ENCODE data around the gene SCML1.
A peak's percentile ranks its signal among the peaks of the same experiment; 100 is the strongest.

SCML1 gene, protein sequence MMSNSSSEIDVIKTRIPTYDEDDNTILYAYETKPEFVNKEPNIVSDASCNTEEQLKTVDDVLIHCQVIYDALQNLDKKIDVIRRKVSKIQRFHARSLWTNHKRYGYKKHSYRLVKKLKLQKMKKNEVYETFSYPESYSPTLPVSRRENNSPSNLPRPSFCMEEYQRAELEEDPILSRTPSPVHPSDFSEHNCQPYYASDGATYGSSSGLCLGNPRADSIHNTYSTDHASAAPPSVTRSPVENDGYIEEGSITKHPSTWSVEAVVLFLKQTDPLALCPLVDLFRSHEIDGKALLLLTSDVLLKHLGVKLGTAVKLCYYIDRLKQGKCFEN

DNA sequence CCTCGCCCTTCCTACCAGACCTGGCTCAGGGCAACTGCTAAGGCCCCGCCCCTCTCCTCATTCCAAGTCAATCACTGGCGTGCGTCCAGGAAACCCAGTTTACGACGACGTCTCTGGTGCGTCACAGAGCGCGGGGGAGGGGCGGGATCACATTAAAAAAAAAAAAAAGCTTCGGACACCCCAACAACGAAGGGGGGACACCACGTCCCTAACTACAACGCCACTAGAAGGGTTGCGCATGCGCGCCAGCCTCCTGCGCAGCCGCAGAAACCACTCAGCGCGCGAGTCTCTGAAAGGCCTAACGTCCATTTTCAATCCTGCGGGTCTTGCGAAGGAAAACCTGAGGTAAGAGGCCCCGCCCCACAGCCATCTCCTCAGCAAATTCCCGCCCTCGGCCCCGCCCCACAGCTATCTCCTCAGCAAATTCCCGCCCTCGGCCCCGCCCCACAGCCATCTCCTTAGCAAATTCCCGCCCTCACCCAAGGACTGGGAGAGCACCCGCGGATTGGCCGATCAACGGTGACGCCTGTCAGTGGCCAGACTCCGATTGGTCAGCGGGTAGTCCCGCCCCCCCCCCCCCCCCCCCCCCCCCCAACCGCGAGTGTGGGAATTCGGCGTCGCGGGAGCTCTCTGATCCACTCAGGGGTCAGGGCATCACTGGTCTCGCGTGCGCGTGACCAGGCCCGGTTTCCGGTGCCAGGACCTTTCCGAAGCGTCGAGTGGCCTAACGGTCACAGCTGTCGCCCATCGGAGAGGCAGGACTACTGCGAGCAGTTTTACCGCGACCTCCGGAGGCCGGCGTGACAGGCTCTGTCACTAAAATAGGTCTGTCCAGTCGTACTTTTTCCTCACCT lies at the start of gene SCML1:
TSS of gene SCML1 (plus strand) at position 638 of the 854 bp plus-strand sequence. CDS start 6,694 bp downstream, outside the sequence.
- no peak for FAIRE-seq

DNA sequence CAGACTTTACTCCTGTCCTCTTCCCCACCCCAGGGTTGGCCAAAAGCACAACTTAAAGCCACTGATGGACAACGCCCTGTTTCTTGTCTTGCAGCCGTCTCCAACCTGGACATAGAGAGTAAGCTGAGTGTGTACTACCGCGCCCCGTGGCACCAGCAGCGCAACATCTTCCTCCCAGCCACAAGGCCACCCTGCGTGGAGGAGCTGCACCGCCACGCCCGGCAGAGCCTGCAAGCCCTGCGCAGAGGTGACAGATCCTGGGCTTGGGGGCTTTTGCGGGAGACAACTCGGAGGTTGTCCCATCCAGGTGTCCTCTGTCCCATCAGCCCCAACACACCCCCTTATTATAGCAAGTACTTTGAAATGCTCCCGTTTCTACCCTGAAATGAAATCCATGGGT lies 49.6 kb upstream of the SCML1 start:
- no peak for FAIRE-seq

DNA sequence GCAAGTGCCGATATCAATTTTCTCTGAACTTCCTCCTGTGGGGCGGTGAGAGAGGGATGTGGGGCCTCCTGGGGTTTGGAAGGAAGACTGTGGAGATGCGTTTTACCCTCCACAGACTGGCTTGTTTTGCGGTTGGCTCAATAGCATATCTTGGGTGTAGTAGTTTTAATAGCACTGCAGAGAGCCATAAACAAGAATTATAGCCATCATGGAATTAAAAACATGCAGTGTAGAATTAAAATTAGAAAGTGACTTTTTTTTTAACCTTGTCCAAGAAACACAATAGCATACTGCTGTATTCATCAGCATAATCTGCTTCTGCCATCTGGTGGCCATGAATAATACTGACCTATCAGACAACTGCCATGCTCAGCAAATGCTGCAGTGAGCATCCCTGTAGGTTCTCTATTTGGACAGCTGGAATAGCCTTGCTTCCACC lies 47.3 kb upstream of the SCML1 start:
- peak; percentile 3 for FAIRE-seq

DNA sequence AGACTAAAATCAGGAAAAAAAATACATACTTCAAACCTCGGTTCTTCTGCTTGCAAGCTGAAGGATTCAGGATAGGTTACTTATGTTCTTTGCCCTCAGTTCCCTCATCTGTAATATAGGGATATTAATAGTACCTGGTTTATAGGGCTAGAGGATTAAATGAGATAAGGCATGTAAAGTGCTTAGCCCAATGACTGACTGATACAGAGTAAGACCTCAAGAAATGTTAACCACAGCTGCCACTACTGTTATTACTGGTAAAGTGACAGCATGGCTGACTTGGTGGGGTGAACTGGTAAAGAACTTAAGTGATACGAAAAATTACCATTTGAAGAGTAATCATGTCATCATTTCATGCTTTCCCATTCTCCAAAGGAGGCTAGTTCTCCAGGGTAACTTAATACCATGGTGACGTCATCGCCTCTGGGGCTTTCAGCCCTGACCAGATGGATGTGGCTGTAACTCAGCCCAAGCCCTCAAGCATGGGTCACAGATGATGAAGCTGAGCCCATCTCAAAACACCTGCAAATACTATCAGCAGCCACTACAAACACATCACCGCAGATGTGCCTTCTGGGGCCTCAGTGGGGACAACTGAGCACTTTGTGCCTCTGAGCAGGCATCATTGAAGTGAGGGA lies 44.5 kb upstream of the SCML1 start:
- FAIRE-seq: no peak

DNA sequence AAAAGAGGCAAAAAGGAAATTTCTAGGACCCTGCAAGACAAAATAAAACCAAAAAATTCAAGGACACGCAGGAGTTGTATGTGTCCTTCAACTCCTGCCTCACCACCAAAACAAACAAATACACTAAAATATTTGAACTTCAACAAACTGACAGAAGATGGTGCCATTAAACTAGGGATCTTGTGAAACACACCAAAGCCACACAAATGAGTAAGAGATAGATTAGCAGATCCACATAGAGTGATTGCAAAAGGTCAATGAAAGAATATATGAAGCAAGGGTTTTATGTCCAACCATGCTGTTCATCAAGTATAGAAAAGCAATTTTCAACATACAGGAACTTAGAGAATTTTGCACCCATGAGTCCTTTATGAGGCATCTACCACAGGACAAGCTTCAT lies 40.1 kb upstream of the SCML1 start:
- no peak for FAIRE-seq

DNA sequence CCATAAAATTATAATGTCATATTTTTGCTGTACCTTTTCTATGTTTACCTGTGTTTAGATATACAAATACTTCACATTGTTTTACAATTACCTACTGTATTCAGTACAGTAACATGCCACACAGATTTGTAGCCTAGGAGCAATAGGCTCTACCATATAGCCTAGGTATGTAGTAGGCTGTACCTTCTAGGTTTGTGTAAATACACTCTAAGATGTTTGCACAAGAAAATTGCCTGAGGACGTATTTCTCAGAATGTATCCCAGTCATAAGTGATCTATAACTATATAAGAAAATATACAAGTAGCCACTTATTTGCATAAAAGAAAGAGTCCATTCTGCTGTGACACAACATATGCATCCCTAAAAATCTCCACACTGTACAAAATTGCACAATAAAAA lies 36.3 kb upstream of the SCML1 start:
- no peak for FAIRE-seq

DNA sequence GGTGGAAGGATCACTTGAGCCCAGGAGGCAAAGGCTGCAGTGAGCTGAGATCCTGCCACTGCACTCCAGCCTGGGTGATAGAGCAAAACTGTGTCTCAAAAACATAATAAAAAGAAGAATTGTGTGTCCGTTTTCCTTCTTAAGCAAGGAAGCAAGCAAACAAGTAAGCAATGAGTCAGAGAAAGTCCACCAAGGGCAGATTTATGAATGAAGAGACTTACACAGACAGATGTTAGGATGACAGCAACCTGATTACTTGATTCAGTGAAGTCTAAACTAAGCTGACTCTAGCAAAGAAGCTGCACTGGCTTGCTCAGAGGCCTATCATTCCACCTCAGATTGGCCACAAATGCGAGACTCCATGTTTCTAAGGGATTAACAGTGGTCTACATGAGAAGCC lies 34.1 kb upstream of the SCML1 start:
- no peak for FAIRE-seq

DNA sequence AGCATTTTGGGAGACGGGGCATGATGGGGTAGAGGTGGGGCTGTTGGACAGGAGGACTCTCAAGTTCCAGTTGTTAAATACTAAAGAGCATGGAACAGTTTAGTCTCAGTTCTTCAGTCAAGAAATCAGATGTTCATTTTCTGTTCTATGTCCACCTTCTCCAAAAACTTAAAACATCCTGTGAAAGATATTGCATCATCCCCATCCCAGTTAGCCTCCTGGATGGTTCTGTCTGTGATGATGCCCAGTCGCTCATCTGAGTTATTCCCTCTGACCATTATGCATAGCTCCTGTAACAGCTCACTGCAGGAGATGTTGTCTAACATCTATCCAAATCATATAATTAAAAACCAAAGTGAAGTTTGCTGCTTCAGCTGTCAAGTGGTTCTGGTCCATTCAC lies 32.1 kb upstream of the SCML1 start:
- FAIRE-seq: no peak

DNA sequence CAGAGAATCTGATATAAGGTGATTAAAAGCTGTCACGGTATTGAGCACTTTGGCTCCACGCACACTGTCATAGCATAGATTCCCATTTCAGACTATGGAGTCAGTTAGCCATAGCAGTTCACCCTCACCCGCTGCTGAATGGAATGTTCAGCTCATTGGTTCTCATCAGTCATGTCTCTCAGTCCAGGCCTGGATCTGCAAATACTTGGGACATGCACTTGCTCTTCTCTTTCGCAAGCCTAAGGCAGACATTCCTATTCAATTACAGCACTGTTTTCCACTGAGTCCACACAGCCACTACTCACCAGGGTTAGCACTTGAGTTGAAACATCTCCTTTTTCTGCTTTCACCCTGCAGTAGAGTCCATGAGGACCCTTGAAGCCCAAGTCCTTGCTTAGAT lies 30.6 kb upstream of the SCML1 start:
- no peak for FAIRE-seq

DNA sequence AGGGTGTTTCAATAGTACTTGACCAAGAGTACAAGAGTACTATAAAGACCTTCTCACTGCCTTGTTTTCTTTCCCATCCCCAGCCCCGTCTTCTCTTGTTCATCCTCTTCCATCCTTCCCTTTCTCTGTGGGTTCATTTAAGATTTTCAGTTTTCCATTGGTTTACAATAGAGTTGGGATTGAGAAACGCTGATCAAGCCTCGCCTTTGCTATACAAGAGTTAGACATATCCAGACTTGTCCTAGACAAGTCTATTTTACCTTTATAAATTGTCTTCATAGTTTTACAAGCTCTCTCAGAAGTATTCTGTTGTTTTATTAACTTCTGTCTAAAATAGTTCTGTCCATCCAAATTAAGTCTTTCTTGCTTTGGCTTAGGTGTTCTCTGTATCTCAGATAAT lies 29.6 kb upstream of the SCML1 start:
- FAIRE-seq: no peak

DNA sequence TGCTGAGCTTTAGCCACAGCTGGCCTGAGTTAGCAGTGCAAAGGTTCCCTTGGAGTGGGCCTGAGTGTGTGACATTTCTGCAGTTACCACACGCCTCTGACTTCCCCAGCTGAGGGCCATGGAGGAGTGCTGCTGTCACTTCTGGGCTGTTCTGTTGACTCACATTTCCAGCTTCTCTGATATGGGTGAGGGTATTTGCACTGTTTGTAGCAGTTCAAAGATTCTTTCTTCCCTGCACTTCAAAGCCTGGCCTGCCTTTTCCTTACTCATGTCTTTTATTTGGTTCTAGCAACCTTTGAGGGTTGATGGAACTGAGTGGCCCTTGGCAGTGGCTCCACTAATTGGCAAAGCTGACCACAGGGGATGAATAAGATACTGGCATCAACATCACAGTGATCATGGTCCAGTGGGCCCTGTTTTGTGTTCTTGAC lies 26.4 kb upstream of the SCML1 start:
- no peak for FAIRE-seq

DNA sequence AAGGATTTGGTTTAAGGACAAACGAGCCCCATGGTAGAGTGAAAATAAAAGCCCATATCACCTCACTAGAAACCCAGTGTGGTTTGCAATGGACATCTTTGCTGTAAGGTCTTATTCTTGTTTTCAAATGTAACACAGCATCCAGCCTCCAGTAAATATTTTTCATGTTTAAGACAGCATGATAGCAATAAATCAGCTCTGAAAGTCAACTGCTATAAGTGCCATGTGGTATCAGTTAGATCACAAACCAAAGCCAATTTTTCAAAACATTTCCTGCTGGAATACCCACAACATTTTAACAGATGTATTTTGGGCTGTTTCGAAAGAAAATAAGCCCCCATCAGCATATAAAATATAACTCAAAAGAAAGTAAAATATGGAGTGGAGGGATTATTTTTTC lies 24.0 kb upstream of the SCML1 start:
- FAIRE-seq: no peak

DNA sequence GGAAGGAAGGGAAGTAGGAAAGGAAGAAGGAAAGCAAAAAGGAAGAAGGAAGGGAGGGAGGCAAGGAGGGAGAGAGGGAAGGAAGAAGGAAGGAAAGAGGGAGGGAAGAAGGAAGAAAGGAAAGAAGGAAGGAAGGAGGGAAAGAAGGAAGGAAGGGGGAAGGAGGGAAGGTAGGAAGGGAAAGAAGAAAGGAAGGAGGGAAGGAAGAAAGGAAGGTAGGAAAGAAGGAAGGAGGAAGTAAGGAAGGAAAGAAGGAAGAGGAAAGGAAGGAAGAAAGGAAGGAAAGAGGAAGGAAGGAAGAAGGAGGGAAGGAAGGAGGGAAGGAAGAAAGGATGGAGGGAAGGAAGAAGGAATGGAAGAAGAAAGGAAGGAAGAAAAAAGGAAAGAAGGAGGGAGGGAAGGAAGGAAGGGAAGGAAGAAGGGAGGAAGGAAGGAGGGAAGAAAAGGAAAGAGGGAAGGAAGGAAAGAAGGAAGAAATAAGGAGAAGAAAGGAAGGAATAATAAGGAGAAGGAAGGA lies 18.6 kb upstream of the SCML1 start:
- no peak for FAIRE-seq

DNA sequence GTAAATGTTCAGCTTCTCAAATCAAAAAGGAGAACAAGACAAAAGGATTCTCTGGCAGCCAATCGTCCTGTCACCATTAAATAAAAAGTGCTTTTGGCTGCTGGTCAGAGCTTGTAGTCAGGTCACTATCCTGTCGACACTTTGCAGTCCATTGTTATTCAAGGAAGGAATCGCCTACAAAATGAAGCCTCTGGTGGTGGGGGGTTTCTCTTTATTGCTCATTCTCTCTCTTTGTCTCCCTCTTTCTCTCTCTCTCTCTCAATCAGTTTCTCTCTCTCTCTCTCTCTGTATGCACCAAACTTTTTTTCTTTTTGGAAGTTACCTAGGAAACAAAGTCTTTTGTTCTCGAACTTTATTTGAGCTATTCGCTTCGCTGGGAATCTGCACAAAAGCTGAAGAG lies 17.6 kb upstream of the SCML1 start:
- no peak for FAIRE-seq

DNA sequence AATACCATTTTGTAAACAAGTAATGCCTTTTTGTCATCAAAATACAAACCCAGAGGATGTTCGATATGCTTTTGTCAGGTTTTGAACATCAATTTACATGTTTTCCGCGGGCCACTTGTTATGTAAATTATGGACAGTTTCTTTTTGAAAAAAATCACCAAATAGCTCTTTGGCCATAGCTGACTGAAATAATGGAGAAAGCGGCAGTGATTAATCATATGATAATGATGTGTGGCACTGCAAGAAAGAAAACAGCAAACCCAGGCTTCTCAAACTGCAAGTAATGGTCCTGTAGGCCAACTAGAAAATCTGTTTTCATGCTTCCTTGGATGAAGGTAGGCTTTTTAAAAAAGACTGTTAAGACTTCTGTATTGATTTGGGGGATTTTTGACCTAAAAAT lies 15.6 kb upstream of the SCML1 start:
- no peak for FAIRE-seq

DNA sequence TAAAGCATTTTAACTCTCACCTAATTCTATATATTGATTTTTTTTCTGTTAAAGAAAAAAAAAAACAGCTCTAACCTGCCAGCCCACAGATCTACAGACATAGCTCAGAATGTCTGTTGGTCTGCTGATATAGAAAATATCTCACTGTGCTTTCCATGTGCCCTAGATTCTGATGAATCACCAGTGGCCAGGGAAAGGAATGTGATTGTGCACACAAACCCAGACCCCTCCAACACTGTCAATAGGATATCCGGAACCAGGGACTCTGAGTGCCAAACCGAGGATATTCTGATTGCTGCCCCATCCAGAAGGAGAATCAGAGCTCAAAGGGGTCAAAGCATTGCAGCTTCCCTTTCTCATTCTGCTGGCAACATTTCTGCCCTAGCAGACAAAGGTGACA lies 12.1 kb upstream of the SCML1 start:
- FAIRE-seq: no peak

DNA sequence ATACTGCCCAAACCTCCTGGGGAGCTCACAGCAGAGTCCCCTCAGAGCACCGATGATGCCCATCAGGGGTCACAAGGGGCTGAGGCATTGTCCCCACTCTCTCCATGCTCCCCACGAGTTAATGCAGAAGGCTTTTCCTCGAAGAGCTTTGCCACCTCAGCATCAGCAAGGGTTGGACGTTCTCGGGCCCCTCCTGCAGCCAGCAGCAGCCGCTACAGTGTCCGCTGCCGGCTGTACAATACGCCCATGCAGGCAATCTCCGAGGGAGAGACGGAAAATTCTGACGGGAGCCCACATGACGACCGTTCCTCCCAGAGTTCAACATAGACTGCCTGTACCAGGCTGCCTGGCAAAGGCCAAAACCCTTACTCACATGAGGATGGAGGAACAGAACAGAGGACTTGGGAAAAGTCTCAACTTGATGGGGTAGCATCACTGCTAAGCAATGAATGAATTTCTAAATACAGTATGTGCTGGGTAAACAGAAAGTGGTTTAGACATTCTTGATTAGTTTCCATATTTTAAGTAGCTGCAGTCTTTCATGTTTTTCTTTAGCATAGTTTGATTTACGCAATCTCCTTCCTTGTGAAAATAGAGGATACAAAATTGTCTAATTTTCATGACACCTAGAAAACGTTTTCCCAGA lies 5.0 kb upstream of the SCML1 start:
- FAIRE-seq: no peak

DNA sequence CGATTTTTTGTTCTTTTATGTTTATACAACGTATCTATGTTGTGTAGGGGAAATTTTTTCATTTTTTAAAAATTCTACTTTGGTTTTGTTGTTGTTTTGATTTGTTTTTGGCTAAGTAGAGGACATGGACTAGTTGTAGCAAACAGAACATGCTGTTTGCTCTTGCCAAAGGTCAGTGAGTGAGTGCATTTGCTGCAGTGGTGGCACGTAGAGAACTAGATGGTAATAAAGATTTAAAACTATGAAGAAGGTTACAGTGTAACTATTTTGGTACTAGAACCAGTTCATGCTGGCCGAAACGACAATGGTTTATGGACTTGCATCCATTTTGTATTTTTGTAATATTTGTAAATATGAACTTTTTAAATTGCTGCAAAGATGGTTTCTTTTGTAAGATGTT lies 1.9 kb upstream of the SCML1 start:
- FAIRE-seq: no peak

DNA sequence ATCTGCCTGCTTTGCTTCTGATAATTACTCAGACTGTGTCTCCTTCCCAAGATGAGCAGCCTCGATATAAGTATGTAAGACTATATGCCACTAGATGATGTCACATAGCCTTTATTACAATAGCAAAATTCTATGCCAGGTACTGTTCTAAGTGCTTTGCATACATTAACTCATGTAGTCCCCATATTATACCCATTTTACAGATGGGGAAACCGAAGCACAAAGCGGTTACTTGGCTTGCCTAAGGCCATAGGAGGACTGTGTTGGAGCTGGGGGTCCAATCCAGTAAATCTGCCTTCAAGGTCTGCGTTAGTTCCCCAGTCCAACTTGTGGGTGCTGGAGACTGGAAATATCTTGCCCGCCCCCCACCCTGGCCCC lies 826 bp upstream of the SCML1 start:
- FAIRE-seq: no peak

DNA sequence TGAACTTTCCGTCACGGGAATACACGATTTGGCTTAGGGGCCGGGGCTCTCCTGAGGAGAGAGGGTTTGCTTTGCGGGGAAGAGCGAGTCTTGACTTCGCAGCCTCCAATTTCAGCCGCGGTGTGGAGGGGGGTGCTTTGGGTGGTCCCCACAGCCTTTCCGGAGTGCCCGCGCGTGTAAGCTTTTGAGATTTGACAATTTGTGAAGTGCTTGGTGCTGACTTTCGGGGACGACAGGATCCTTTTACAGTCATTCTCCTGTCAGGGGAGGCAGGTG lies 355 bp downstream of the SCML1 start:
- no peak for FAIRE-seq

DNA sequence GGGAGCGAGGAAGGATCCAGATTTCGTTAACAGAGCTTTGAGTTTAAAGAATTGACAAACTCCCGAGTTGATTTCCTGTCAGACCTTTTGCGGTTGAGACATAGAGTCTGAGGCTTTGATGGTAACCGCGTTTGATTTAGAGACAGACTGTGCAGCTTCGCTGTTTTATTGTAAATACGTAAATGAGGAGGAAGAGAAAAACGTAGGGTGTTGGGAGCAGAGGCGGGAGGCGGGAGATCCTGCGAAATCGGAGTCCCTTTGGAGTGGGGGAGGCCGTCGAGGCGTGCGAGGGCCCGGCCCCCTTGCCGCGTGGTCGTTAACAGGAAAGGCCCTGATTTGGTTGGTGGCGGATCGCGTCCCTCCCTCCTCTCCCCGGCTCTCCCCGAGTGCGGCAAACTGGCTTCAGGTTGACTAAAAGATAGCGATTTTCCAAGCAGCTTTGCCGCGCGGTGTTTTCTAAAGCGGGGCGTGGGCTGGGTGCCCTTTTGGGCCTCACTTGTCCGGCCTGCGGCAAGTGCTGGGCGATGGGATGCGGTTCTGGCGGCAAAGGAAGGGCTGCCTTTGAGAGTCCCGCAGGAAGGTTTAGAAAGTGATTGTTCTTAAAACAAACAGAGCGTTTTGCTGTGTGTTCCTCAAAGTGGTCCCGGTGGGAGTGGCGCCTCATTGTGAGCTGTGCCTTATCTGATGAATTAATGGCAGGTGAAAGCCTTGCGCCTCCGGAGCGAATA lies 857 bp downstream of the SCML1 start:
- no peak for FAIRE-seq

DNA sequence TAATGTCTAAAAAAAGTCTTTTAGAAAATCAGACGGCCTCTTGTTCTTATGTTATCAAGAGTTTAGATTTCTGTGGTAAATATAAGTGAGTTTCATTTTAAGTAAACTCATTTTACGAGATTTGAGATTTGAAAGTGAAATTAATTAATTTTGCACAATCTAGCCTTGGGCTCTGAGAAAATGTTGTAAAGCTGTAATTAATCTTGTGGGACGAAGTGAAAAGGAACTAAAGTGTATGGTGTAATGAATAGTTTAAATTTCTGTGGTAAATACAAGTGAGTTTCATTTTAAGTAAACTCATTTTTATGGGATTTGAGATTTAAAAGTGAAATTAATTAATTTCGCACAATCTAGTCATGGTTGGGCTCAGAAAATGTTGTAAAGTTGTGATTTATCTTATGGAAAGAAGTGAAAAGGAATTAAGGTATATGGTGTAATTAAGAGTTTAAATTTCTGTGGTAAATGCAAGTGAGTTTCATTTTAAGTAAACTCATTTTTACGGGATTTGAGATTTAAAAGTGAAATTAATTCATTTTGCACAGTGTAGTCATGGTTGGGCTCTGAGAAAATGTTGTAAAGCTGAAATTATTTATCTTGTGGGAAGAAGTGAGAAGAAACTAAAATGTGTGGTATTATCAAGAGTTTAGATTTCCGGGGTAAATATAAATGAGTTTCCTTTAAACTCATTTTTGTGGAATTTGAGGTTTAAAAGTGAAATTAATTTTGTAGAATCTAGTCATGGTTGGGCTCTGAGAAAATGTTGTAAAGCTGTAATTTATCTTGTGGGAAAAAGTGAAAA lies 1.6 kb downstream of the SCML1 start:
- FAIRE-seq: no peak
